KBM-7 (cell line): ENCODE data around the gene TOB1.

Experiments
- DNase-seq: peaks from one replicate; pipeline ENCODE4 v3.0.0-alpha.2; 2015
- in situ Hi-C: fragments of 300-500 bp; cut with MboI; formaldehyde crosslinking; loops from 2 replicates; pipeline ENCODE4 v1.14.3; 2020; ENCODE audit warnings: low sequenced_read_pairs, low pct_unique_long_range_greater_than_20kb, mixed read lengths

Gene TOB1

GRCh38 chr17:50818921-50819657 lies 47.1 kb downstream of the TOB1 start:
- in situ Hi-C loops: no loop called here
- peak; percentile 34 for DNase-seq

GRCh38 chr17:50818261-50818660 lies 47.9 kb downstream of the TOB1 start:
- DNase-seq: no peak
- in situ Hi-C loops: no loop called here

- no peak for DNase-seq
- in situ Hi-C loops: no loop called here
Observed at GRCh38 chr17:50817838-50818237, 48.3 kb downstream of the TOB1 start.

DNA sequence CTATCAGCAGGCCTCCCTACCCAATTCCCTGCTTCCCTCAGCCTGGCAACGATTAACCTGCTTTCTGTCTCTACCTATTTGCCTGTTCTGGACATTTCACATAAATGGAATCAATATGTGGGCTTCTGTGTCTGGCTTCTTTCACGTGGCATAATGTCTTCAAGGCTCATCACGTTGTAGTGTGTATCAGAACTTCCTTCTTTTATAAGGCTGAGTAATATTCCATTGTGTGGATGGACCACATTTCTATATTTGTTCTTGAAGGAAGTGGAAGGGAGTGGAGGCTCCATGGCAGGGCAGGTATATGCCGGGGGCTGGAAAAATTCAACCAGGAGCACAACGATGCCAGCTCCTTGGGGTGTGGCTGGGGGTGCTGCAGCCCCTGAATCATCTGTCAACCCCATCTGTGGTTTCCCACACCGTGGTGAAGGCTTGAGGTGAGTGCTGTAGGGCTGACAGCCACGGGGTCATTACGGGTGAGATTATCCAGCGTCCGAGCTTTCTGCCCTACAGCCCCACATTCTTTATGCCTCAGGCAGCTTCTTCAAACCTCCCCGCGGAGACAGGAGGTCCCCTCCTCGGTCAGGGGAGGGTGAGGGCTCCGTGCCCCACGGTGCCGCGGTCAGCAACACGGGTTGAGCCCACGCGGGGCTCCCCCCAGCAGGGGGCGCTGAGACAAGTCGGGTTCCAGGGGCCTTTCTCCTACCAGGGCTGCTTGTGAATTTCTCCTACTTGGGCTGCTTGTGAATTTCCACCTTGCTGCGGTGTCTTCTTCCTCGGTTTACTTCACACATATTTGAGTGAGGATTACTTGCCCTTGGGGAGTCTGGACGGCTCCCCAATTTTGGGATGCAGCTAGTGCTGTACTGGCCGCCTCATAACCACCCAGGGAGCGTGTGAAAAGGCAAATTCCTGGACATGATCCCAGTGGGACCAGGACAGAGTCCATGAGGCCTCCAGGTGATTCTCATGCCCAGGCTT lies 49.1 kb downstream of the TOB1 start:
- in situ Hi-C loops: no loop called here

DNA sequence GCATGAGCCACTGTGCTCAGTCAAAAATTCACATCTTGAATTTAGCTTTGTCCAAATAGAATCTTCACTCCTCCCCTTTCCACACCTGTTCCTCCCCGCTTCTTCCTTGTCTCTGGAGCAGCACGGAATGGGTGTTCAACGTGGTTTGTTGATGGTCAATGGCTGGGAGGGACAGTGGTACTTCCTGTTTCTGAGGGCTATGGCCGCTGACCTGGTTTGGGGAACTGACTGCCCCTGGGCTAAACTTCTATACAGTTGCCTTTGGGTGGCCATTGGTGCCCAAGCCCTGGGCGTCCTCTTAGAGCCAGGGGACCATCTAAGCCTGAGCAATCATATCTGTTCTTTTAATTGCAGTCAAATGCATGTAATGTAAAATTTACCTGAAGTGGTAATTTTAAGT lies 49.9 kb downstream of the TOB1 start:
- DNase-seq: no peak
- in situ Hi-C loops: no loop called here

More for the DNA sequence above, 49.1 kb downstream of the TOB1 start:
- peak; percentile 47 for DNase-seq

- in situ Hi-C loops: no loop called here
- peak; percentile 54 for DNase-seq
Observed at GRCh38 chr17:50815400-50815799, 50.8 kb downstream of the TOB1 start.

- in situ Hi-C loops: no loop called here
Observed at GRCh38 chr17:50813583-50813982, 52.6 kb downstream of the TOB1 start.

More at GRCh38 chr17:50813583-50813982, 52.6 kb downstream of the TOB1 start:
- no peak for DNase-seq
